GM21367 (cell line): Measurements from ENCODE around the gene TMBIM6.
"Not testable (repeated sequence)": the region's sequence is repeated elsewhere in the genome, so short reads cannot be mapped to it uniquely, and the experiment has no call there.

Source experiments
- ATAC-seq: cut with Tn5 transposase; IDR thresholded peaks from one replicate; pipeline ENCODE4 v1.9.1; 2021; ENCODE audit not compliant: unreplicated experiment

TMBIM6 gene

DNA sequence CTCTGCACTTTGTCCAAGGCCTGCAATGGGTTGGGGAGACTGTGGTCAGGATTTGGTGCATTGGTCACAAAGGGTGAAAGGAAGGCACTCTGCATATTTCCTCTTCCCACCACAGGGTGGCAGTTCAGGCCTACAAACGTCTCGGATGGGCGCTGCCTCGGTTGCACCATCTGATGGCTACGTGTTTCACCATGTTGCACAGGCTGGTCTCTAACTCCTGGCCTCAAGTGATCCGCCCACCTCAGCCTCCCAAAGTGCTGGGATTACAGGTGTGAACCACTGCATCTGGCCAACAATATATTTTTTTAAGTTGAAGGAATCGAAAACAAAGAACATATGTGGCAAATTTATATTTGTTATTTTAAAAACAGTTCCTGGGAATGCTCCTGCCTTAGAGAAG, 35.1 kb downstream of the TMBIM6 start:
- no peak for ATAC-seq

DNA sequence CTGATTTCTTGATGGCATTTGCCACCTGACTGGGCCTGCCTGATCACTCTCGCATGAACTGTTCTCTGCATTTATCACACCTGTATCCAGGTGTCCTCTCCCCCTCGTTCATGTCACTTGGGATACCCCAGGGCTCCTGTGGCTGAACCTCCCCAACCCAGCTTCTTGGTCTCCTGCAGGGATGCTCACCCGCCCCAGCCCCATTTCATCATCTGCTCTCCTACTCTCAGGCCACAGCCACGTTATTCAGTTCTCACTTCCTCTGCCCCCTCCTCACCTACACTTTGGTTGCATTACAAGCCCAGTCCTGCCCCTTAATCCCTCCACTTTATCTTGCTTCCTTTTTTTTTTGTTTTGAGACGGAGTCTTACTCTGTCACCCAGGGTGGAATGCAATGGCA, 35.5 kb downstream of the TMBIM6 start:
- no peak for ATAC-seq

DNA sequence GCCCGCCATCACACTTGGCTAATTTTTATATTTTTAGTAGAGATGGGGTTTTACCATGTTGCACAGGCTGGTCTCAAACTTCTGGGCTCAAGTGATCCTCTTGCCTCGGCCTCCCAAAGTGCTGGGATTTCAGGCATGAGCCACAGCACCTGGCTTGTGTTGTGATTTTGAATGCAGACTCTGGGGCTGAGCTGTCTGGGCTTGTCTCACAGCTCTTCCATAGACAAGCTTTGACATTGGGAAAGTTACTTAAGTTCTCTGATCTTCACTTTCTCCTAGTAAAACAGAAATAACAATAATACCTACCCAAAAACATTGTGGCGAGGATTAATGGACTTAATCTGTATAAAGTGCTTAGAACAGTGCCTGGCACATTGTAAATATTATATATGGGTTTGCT, 36.0 kb downstream of the TMBIM6 start:
- no peak for ATAC-seq

DNA sequence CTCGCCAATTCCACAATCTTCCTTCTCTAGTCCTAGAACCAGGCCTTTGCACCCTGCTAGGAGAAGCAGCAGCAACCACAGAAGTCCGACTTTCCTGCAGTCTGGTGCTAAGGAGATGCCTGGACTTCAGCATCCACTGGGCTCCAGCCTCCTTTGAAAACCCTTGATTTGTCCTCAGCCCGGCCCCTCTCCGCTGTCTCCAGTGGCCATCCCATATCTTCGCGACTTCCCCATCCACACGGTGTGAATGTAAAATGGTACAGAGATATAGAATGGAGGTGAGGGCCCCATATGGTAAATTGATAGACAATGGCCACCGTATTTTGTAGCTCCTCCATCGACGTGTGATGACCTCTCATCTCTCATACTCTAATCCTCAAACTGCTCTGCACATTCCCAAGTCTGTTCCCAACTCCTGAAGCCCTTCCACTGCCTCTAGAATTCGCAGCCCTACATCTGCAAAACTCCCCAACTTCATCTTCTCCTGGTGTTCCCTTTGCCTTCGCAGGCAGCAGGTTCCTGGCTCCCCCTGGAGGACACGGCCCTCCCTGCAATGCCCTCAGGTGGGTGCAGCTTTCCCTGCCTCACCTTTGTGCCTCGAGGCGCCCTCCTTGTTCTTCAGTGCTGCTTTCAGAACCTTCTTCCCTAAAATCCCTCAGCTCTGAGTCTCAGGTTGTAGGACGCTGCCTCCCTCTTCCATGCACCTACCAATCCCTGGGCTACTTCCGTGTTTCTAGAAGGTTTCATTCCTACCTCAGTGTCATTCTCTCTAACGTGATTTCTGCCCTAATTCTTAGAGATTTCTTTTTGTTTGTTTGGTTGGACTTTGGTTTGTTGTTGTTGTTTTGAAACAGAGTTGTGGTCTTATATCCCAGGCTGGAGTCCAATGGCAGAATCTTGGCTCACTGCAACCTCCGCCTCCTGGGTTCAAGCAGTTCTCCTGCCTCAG, 36.7 kb downstream of the TMBIM6 start:
- no peak for ATAC-seq

DNA sequence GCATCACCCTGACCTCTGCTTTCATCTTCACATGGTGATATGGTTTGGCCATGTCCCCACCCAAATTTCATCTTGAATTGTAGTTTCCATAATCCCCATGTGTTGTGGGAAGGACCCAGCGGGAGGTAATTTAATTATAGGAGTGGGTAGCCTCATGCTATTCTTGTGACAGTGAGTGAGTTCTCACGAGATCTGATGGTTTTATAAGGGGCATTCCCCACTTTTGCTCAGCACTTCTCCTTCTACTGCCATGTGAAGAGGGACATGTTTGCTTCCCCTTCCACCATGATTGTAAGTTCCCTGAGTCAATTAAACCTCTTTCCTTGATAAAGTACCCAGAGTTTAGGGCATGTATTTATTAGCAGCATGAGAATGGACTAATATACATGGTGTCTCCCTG, 38.2 kb downstream of the TMBIM6 start:
- ATAC-seq, result no peak

DNA sequence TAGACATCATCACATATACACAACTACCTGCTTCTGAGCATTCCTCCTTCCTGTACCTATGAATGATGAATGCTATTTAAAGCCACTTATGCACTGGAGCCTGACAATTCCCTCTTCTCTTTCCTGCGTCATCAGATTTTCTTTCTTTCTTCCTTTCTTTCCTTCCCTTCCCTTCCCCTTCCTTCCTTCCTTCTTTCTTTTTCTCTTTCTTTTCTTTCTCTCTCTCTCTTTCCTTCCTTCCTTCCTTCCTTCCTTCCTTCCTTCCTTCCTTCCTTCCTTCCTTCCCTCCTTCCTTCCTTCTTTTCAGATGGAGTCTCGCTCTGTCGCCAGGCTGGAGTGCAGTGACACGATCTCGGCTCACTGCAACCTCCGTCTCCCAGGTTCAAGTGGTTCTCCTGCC, 39.6 kb downstream of the TMBIM6 start:
- not testable (repeated sequence) for ATAC-seq

DNA sequence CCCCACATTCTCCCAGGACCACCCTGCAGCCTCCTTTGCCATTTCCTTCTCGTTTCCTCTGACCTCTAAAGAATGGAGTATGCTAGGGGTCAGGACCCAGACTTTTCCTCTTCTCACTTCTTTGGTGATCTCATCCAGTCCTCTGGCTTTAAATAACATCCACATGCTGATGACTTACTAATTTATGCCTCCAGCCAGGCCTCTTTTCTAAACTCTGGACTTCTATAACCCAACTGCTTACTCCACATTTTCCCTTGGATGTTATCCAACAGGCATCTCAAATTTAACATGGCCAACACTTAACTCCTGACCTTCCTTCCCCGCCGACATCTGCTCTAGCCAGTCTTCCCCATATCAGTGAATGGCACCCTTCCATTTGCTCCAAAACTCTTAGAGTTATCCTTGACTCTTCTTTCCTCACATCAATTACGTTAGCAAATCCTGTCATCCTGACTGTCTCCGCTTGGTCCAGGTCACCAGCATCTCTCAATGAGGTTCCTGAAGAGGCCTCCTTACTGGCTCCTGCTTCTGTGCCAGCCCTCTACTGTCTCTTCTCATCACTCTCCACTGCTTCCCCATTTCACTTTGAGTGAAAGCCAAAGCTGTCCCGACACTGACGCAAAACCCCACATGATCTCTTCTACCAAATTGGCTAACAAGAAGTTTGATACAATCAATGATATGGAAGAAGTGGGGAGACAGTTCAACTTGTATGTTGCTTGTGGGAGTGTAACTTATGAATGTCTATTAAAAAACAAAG, 42.7 kb downstream of the TMBIM6 start:
- ATAC-seq, result no peak

DNA sequence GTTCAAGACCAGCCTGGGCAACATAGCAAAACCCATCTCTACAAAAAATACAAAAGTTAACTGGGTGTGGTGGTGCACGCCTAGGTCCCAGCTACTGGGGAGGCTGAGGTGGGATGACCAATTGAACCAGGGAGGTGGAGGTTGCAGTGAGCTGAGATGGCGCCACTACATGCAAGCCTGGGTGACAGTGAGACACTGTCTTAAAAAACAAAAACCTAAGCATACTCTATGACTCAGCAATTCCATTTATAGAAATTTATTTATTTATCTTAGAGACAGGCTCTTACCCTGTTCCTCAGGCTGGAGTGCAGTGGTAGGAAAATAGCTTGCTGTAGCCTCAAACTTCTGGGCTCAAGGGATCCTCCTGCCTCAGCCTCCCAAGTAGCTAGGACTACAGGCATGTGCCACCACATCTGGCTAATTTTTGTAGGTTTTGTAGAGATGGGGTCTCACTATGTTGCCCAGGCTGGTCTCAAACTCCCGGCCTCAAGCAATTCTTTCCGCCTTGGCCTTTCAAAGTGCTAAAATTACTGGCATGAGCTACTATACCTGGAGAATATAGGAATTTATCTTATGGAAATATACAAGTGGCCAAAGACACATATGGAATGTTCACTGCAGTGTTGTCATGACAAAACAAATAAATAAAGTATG, 43.5 kb downstream of the TMBIM6 start:
- no peak for ATAC-seq

DNA sequence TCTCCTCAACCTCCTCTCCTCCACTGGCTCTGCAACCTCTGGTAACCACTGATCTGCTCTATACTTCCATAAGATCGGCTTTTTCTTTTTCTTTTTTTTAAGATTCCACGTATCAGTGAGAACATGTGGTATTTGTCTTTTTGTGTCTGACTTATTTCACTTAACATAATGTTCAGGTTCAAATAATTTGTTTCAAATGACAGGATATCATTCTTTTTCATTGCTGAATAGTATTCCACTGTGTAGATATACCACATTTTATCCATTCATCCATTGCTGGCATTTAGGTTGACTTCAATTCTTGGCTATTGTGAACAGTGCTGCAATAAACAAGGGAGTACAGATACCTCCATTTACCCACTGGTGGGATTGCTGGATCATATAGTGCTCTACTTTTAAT, 46.3 kb downstream of the TMBIM6 start:
- no peak for ATAC-seq

DNA sequence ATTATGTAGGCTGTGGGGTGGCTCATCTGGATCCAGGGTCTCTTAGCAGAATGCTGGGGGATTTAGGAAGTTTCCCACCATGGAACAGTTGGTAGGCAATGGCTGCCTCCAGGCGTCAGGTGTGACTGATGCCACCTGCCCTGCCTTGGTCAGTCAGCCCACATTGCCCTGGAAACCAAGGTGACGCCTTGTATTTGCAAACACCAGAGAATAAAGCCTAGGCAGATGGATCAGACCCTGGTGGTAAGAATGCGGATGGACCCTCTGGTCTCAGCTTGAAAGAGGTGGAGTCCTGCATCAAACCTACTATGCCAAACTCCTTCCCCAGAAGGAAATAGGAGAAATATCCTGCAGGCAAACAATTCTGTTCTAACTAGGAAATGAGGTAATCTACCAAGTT, 48.6 kb downstream of the TMBIM6 start:
- no peak for ATAC-seq

DNA sequence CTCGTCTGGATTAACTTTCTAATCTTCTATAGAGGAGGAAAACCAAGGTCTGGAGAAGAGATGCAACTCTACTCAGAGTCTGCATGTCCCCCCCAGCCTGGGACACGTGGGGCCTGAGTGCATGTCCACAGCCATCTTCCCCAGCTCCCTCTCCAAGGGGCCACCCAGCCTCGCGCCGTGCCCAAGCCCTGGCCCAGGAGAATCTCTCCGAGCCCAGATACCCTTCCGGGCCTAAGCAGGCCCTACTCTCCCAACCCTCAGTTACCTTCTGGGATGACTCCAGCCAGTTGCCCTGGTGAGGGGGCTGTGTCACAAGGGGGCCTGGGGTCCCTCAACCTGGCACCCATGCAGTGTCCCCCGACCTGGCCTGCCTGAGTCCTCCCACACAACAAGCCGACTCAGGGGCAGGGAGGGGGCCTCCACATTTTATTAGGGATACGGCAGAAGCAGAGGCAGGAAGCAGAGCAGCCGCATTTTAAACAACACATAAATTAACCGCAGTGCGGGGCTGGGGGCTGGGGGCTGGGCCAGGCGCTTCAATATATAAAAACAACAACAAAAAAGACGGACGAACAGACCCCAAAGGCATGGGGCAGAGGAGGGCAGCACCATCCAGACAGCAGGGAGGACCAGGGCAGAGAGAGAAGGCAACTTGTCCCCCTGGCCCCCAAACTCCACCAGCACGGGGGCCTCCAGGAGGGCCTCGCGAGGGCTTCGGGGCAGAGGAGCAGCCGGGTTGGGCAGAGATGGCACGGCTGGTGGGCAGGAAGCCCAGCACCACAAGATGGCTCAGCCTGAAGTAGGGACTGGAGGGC, 49.6 kb downstream of the TMBIM6 start:
- ATAC-seq, result no peak

DNA sequence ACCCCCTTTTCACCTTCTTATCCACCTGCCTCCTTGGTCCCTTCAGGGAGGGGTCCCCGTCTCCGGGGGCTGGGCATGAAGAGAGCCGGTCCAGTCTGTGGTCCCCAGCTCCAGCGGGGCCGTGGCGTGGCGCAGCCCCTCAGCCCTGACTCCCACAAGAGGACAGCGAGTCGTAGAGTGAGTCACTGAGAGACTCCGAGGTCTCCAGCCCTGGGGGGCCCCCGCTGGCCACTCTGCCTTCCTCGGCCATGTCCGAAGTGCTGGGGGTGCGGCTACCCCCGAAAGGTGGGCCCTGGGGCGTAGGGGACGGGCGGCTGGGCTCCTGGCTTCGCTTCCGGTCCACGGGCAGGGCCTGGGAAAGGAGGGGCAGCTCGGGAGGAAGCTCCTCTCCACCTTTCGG, 50.3 kb downstream of the TMBIM6 start:
- no peak for ATAC-seq

DNA sequence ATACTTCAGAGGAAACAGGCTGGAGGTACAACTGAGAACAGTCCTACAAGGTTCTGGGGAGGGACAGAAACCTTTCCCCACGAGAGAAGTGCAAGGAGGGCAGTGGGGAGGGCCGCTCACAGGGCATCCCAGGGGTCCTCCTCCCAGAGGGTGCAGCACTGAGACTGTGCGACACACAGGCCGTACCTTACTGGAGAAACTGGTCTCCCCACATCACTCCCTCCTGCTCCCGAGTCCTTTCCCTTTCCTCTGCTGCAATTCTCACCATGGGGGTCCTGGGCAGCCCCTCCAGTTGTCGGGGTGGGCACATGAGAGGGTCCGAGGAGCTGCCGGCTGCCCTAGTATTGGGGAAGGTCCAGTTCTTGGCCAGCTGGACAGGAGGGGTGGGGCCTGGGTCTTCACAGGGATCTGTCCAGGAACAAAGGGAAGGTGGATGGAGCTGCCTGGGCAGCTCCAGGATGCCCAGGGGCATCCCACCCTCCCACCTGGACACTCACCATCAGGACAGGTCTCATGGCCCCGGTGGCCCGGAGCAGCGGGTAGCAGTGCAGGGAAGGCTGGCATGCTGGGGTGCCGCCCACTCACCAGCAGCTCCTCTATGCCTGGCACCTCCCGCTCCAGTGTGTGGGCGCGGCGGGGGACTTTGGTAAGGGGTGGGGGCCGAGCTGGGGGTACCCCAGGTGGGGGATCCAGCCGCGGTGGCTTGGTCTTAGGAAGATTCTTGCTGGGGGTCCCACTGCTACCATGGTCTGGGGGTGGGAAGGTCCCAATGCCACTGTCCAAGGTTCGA, 51.0 kb downstream of the TMBIM6 start:
- no peak for ATAC-seq

DNA sequence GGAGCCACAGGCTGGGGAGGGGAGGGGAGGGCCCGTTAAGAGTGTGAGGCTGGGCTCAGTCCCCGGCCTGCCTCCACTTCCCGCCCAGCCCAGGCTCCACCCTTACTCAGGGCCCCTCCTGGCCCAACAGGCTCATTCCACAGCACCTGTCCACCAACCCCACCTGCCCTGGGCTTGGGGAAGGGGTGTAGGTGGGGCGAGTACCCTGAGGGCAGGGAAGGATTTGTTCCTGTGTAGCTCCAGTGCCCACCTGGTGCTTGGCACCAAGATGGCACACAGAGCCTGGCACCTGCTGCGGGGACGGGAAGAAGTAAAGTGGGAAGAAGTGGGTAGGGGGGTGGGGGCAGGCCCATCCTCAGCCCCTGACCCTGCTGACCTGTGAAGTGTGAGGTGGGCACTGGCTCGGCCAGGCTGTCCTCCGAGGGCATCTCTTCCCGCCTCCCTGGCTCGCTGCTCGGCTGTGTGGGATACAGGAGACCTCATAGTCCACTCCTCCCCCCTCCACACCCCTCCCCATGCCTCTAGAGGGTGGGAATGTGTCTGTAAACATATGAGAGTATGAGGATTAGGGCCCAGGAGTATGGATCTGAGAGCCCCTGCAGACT, 51.7 kb downstream of the TMBIM6 start:
- ATAC-seq, result no peak

DNA sequence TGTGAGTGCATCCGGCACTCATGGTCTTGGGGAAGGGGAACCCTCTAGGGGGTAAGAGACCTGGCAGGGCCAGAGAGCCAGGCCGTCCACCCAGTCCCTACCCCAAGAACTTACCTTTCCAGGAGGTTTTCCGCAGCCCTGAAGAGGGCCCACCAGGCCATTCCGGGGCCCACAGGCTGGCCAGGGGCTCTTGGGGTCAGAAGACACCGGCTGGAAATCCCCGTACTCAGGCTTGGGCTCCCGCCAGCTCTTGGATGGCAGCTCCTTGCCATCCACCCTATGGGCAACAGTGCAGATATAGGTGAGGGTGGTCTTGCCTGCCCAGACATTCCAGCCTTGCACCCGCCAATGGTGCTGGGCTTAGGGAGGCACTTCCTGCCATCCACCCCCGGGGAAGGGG, 52.3 kb downstream of the TMBIM6 start:
- ATAC-seq, result no peak

DNA sequence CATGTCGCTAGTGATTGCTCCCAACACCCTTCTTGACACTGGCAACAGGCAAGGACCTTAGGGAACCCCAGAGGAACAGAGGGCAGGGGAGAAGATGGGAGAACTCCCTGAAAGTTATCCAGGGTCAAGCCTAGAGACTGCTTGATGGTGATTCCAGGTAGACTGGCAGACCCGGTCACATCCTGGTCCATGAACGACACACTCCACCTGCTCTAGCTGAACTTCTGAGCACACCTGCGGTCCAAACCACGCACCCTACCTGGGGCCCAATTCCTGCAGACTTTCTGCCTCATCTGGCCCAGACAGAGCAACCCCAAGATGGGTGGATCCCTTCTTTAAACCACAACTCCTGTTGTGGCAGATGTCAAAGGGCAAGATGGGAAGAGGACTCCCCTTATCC, 52.7 kb downstream of the TMBIM6 start:
- ATAC-seq, result no peak

DNA sequence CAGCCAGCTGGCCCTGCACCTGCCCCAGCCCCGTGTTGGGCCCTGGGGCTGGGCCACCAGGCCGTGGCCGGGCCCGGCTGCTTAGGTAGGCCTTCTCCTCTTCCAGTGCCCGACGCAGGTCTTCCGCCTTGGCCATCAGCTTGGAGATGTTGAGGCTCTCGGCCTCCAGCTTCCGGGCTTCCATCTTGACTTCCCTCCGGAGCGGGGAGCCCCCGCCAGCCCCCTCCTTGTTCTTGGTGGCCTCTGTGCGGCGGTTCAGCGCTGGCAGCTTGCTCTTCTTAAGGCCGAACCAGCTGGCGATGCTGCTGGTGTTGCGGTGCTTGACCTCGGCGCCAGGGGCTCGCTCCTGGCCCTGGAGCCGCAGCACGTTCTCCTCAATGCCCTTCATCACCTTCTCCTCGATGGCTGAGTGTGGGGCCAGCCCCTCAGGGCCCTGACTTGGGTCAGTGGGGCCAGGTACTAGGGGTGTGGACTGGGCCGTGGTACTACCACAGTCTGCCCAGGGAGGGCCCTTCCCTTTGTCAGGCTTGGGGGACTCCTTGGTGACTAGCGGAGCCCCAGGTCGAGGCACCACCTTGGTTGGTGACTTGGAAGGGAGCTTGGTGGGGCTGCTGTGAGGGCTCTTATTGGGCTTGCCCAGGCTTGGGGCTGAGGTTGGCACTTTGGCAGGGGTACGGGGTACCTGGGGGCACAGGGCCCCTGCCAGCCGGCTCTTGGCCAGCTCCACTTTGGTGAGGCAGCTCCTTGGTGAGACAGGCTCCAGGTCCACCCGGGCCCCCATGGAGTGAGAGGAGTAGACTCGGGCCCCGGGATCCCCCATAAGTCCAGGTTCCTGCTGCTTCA, 53.7 kb downstream of the TMBIM6 start:
- ATAC-seq, result no peak

DNA sequence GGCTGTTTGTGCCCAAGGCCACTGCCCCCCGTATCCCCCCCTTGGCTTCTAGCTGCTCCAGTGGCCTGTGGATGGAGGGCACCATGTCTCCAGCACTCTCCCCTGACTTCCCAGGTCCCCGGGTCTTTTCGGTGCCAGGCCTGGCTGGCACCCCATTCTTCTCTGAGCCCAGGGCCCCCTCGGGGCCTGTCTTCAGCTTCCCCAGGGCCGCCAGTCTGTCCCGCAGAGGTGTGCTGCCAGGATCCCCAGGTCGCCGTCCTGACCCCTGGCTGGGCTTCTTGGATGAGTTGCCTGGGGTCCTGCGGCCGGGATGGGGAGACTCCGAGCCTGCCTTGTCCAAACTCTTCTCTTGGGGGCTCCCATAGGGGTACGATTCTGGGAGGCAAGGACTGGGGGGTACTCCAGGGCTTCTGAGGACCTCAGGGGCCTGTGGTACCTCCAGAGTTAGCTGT, 54.3 kb downstream of the TMBIM6 start:
- ATAC-seq, result no peak

DNA sequence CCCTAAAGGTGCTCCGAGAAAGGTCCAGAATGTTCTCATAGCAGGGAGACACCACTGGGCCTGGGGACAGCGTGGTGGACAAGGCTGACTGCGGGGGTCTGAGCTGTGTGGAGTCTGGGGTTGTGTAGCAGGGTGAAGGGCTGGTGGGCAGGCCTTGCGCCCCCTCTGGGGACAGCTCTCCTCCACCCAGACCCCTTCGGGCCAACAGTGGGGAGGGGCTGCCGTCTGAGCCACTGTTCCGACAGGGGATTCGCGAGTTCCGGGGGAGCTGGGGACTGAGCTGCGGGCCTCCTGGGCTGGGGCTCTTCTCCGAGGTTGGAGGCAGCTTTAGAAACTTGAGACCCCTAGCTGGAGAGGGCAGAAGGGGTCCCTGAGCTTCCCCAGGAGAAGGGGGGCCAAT, 54.8 kb downstream of the TMBIM6 start:
- no peak for ATAC-seq
